Measurements from ENCODE around the gene BTG4. TPM values are rescaled to one million over a fixed set of nuclear protein-coding genes. Genes with fewer than 3 reads are reported as not detected.
A peak's percentile ranks its signal among the peaks of the same experiment; 100 is the strongest.

The BTG4 gene
- total RNA-seq, 1 donor from 2014 or later: not detected

DNA sequence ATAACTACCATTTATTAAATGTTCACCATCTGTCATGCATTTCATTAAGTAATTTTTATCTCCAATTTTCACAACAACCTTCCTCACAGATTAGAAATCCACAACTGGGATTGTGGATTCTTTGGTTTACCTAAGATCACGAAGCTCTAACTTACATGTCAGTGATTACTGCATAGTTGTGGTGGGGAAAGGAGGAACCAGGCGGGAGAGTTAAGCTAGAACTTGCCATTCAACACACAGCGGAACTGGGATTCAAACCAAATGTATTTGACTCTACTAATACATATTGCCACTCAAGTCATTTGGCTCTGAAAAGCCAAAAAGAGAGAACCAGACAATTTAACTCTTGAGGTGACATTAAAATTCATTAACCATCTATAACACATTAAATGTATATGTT is 17.9 kb upstream of the BTG4 start:
- DNase-seq (ENCODE audit: extremely low spot score, unreplicated experiment): no peak
- Mint-ChIP-seq H3K9me3 (ENCODE audit: unreplicated experiment) (no peaks in the 10 kb centered on the region), H3K27ac (ENCODE audit: unreplicated experiment) (no peak overlapping the region), H3K36me3 (ENCODE audit: unreplicated experiment) (no peaks in the 10 kb centered on the region), H3K4me3 (ENCODE audit: unreplicated experiment) (no peak overlapping the region), H3K4me1 (ENCODE audit: unreplicated experiment) (peaks cover 18% of the 10 kb centered on the region), H3K27me3 (ENCODE audit: unreplicated experiment) (no peaks in the 10 kb centered on the region)
- TF ChIP-seq, protein P1, sequence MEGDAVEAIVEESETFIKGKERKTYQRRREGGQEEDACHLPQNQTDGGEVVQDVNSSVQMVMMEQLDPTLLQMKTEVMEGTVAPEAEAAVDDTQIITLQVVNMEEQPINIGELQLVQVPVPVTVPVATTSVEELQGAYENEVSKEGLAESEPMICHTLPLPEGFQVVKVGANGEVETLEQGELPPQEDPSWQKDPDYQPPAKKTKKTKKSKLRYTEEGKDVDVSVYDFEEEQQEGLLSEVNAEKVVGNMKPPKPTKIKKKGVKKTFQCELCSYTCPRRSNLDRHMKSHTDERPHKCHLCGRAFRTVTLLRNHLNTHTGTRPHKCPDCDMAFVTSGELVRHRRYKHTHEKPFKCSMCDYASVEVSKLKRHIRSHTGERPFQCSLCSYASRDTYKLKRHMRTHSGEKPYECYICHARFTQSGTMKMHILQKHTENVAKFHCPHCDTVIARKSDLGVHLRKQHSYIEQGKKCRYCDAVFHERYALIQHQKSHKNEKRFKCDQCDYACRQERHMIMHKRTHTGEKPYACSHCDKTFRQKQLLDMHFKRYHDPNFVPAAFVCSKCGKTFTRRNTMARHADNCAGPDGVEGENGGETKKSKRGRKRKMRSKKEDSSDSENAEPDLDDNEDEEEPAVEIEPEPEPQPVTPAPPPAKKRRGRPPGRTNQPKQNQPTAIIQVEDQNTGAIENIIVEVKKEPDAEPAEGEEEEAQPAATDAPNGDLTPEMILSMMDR (IDR thresholded peaks at IDR 0.05): no peak

DNA sequence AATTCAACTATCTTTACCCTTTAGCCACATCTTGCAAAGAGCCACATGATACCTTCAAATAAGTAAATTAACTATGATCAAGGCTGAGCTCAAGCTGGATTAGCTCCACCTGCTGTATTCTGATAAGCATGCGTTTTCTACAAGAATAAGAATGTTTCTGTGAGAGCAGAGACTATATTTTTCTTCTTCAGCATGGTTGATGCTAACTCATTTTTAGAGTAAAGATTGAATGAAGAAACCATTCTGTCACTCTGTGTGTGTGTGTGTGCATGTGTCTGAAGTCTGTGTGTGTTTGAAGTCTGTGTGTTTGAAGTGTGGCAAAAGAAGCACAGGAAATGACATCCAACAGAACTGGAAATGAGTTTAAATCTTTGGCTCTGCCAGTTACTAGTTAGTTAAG is 16.4 kb upstream of the BTG4 start:
- no peaks in the 10 kb centered on the region for H3K9me3 Mint-ChIP-seq (ENCODE audit: unreplicated experiment)
- H3K27ac Mint-ChIP-seq (ENCODE audit: unreplicated experiment): no peak overlapping the region
- no peak overlapping the region for H3K4me3 Mint-ChIP-seq (ENCODE audit: unreplicated experiment)
- no peak for DNase-seq (ENCODE audit: extremely low spot score, unreplicated experiment)
- H3K4me1 Mint-ChIP-seq (ENCODE audit: unreplicated experiment): peaks cover 15% of the 10 kb centered on the region
- no peaks in the 10 kb centered on the region for H3K36me3 Mint-ChIP-seq (ENCODE audit: unreplicated experiment)
- H3K27me3 Mint-ChIP-seq (ENCODE audit: unreplicated experiment): no peaks in the 10 kb centered on the region
- TF ChIP-seq, protein P1 (IDR thresholded peaks at IDR 0.05): peak; percentile 19

DNA sequence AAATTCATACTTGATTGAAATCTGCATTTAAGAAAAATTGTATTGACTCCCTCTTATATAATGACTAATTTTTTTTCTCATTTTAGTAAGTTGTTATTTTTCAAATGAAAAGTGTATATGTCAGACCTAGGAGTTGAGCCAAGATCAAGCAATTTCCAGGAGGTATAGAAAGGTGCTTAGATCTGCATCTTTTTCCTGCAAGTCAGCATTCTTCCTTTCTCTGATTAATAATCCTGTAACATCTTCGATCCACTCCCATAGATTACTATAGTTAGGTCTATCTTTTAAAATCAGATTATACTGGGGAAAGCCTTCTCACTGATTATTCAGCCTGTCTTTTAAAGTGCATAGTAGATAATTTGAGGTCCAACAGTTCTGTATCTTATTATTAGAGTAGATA is 15.1 kb upstream of the BTG4 start:
- no peaks in the 10 kb centered on the region for H3K36me3 Mint-ChIP-seq (ENCODE audit: unreplicated experiment)
- no peaks in the 10 kb centered on the region for H3K9me3 Mint-ChIP-seq (ENCODE audit: unreplicated experiment)
- no peak overlapping the region for H3K4me3 Mint-ChIP-seq (ENCODE audit: unreplicated experiment)
- TF ChIP-seq, protein P1 (IDR thresholded peaks at IDR 0.05): no peak
- no peaks in the 10 kb centered on the region for H3K27me3 Mint-ChIP-seq (ENCODE audit: unreplicated experiment)
- H3K27ac Mint-ChIP-seq (ENCODE audit: unreplicated experiment): no peak overlapping the region
- peaks cover 15% of the 10 kb centered on the region for H3K4me1 Mint-ChIP-seq (ENCODE audit: unreplicated experiment)
- DNase-seq (ENCODE audit: extremely low spot score, unreplicated experiment): no peak

DNA sequence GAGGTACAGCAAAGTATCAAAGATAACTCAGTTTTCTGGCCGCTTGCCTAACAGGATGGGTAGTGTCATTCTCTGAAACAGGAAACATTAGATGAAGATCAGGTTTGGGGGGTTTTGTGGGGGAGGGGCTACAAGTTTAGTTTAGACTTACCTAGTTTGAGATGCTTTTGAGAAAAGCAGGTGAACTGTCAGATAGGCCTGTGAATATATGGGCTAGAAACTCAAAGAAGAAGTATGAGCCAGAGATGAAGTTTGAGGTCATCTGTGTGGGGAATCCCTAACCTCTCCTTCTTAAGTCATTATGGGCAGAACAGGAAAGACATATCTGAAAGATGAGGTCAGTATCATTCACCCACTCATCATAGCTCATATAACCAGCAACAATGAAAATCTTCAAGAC is 14.3 kb upstream of the BTG4 start:
- Mint-ChIP-seq H3K36me3 (ENCODE audit: unreplicated experiment) (no peaks in the 10 kb centered on the region), H3K9me3 (ENCODE audit: unreplicated experiment) (no peaks in the 10 kb centered on the region), H3K4me1 (ENCODE audit: unreplicated experiment) (peaks cover 9% of the 10 kb centered on the region), H3K27ac (ENCODE audit: unreplicated experiment) (no peak overlapping the region), H3K4me3 (ENCODE audit: unreplicated experiment) (no peak overlapping the region), H3K27me3 (ENCODE audit: unreplicated experiment) (no peaks in the 10 kb centered on the region)
- DNase-seq (ENCODE audit: extremely low spot score, unreplicated experiment): no peak
- TF ChIP-seq, protein P1 (IDR thresholded peaks at IDR 0.05): no peak

DNA sequence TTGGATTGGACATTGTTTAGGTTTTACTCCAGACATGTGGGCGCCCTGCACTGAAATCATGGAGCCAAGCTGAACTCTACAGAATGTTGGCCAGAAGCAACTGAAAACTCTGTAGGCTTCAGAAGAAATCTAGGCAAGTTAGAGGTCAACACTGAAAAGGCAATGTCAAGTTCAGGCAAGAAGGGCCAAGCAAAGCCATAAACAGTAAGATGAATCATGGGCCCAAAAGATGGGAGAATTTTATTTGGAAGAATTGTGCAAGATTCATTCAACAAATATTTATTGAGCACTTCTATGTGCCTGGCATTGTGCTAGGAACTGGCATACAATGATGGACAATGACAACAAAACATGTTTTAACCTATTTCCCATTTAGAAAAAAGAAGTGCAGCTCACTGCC is 13.3 kb upstream of the BTG4 start:
- H3K27ac Mint-ChIP-seq (ENCODE audit: unreplicated experiment): no peak overlapping the region
- H3K9me3 Mint-ChIP-seq (ENCODE audit: unreplicated experiment): no peaks in the 10 kb centered on the region
- TF ChIP-seq, protein P1 (IDR thresholded peaks at IDR 0.05): no peak
- H3K27me3 Mint-ChIP-seq (ENCODE audit: unreplicated experiment): no peaks in the 10 kb centered on the region
- H3K4me1 Mint-ChIP-seq (ENCODE audit: unreplicated experiment): peaks cover 5% of the 10 kb centered on the region
- H3K4me3 Mint-ChIP-seq (ENCODE audit: unreplicated experiment): no peak overlapping the region
- no peak for DNase-seq (ENCODE audit: extremely low spot score, unreplicated experiment)
- H3K36me3 Mint-ChIP-seq (ENCODE audit: unreplicated experiment): no peaks in the 10 kb centered on the region
